ENCODE results near the gene THRB.

DNA sequence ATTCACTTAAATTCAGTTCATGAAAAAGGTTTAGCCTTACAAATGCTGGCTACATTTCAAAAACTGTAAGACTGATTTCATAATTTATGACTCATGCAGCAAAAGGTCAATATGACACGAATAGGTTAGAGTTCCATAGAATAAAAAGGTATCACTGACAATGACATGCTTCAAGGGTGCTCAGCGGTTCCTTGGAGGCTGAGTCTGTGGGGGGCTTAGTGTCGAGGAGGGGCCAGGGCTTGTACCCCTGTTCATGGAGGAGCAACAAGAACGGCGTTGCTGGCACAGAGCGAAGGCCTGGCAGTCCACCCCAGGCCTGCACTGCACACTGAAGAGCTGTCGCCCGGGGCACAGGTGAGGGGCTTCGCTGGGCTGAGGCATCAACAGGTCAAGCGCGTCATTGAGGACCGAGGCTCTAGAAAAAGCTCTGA lies 375.3 kb downstream of the THRB start:
- TF ChIP-seq CTCF (IDR thresholded peaks at IDR 0.05), result no peak
- TF ChIP-seq POLR2A (IDR thresholded peaks at IDR 0.05), result no peak
- TF ChIP-seq POLR2AphosphoS5 (IDR thresholded peaks at IDR 0.05), result no peak
